WTC11 (cell line): Measurements from ENCODE around the gene ZNF326. TPM values are rescaled to one million over a fixed set of nuclear protein-coding genes. Genes with fewer than 3 reads are reported as not detected.

Experiments
- ATAC-seq: fragments of 200-7000 bp; cut with Tn5 transposase; 2 replicates; pipeline ENCODE4 v1.10.0; 2021; ENCODE audit warnings: mild to moderate bottlenecking, moderate library complexity
- CTCF ChIA-PET: fragments of 300-600 bp; sonication (Branson Sonifier 250); formaldehyde crosslinking; loops from one replicate; lab custom pipeline; 2021; ENCODE audit warnings: antibody characterized with exemption; lab: Charles Lee
- POLR2A ChIA-PET: fragments of 350-600 bp; sonication (Branson Sonifier 250); formaldehyde crosslinking; loops from one replicate; lab custom pipeline; 2021; ENCODE audit warnings: antibody characterized with exemption; lab: Charles Lee
- DNase-seq: peaks from one replicate; pipeline ENCODE4 v3.0.0; 2021; ENCODE audit warnings: low spot score
- H3K27ac Mint-ChIP-seq: 2 replicates; pipeline ENCODE4 v1.8.0; 2021; ENCODE audit warnings: mixed read lengths
- H3K27me3 Mint-ChIP-seq: 2 replicates; pipeline ENCODE4 v1.8.0; 2021; ENCODE audit warnings: low read depth, mild to moderate bottlenecking, moderate library complexity, mixed read lengths
- H3K36me3 Mint-ChIP-seq: 2 replicates; pipeline ENCODE4 v1.8.0; 2021; ENCODE audit warnings: mixed read lengths
- H3K4me1 Mint-ChIP-seq: 2 replicates; pipeline ENCODE4 v1.8.0; 2022; ENCODE audit warnings: mixed read lengths
- H3K4me3 Mint-ChIP-seq: 2 replicates; pipeline ENCODE4 v1.8.0; 2021; ENCODE audit warnings: mild to moderate bottlenecking, moderate library complexity, mixed read lengths
- H3K9me3 Mint-ChIP-seq: 2 replicates; pipeline ENCODE4 v1.8.0; 2021; ENCODE audit warnings: mixed read lengths
- AFF4 ChIP-seq: sonication (generic); formaldehyde crosslinking; IDR thresholded peaks from 2 replicates; pipeline ENCODE4 v1.8.1; 2023; ENCODE audit warnings: mild to moderate bottlenecking, missing genetic modification reagents, borderline replicate concordance
- ATF1 ChIP-seq: sonication (generic); formaldehyde crosslinking; IDR thresholded peaks from 2 replicates; pipeline ENCODE4 v1.8.1; 2023; ENCODE audit warnings: mild to moderate bottlenecking, moderate library complexity, missing genetic modification reagents
- HMGA2 ChIP-seq: fragments of 250-450 bp; sonication (Bioruptor Pico); IDR thresholded peaks from 2 replicates; pipeline ENCODE4 v1.4.0; 2021; ENCODE audit warnings: mild to moderate bottlenecking, moderate library complexity
- MXD4 ChIP-seq: fragments of 250-450 bp; sonication (Bioruptor Pico); IDR thresholded peaks from 2 replicates; pipeline ENCODE4 v1.8.0; 2021; ENCODE audit warnings: mild to moderate bottlenecking, moderate library complexity, borderline replicate concordance
- NFATC4 ChIP-seq: fragments of 250-450 bp; sonication (Bioruptor Pico); IDR thresholded peaks from 2 replicates; pipeline ENCODE4 v1.9.0; 2021; ENCODE audit warnings: mild to moderate bottlenecking
- SOX15 ChIP-seq: fragments of 250-450 bp; sonication (Bioruptor Pico); IDR thresholded peaks from 2 replicates; pipeline ENCODE4 v1.9.0; 2021; ENCODE audit warnings: mild to moderate bottlenecking
- TCF7 ChIP-seq: sonication (generic); formaldehyde crosslinking; IDR thresholded peaks from 2 replicates; pipeline ENCODE4 v1.8.0; 2022; ENCODE audit warnings: mild to moderate bottlenecking, low read depth, missing genetic modification reagents, moderate library complexity
- ZBTB21 ChIP-seq: sonication (generic); formaldehyde crosslinking; IDR thresholded peaks from 2 replicates; pipeline ENCODE4 v1.8.1; 2023; ENCODE audit warnings: mild to moderate bottlenecking, missing genetic modification reagents, borderline replicate concordance
- ZBTB43 ChIP-seq: sonication (generic); formaldehyde crosslinking; IDR thresholded peaks from 2 replicates; pipeline ENCODE4 v1.8.1; 2023; ENCODE audit warnings: mild to moderate bottlenecking, missing genetic modification reagents
- ZNF232 ChIP-seq: sonication (generic); formaldehyde crosslinking; IDR thresholded peaks from 2 replicates; pipeline ENCODE4 v1.8.0; 2022; ENCODE audit warnings: mild to moderate bottlenecking, missing genetic modification reagents
- ZSCAN18 ChIP-seq: fragments of 250-450 bp; sonication (Bioruptor Pico); IDR thresholded peaks from 2 replicates; pipeline ENCODE4 v2.1.2; 2022; ENCODE audit warnings: mild to moderate bottlenecking, moderate library complexity
- total RNA-seq: library from RNA; stranded (reverse); gene quantifications from 3 replicates; pipeline ENCODE4 v1.2.3, GENCODE V29; 2021
- TF ChIP-seq, protein P1 (sequence below): sonication (generic); formaldehyde crosslinking; IDR thresholded peaks from 2 replicates; pipeline ENCODE4 v1.8.0; 2023; ENCODE audit warnings: mild to moderate bottlenecking, missing genetic modification reagents
- TF ChIP-seq, protein P2 (sequence below): fragments of 250-450 bp; sonication (Bioruptor Pico); IDR thresholded peaks from 2 replicates; pipeline ENCODE4 v1.9.0; 2021; ENCODE audit warnings: mild to moderate bottlenecking, borderline replicate concordance

The ZNF326 gene
- total RNA-seq, 1 experiment from 2014 or later = 32.7 TPM

DNA sequence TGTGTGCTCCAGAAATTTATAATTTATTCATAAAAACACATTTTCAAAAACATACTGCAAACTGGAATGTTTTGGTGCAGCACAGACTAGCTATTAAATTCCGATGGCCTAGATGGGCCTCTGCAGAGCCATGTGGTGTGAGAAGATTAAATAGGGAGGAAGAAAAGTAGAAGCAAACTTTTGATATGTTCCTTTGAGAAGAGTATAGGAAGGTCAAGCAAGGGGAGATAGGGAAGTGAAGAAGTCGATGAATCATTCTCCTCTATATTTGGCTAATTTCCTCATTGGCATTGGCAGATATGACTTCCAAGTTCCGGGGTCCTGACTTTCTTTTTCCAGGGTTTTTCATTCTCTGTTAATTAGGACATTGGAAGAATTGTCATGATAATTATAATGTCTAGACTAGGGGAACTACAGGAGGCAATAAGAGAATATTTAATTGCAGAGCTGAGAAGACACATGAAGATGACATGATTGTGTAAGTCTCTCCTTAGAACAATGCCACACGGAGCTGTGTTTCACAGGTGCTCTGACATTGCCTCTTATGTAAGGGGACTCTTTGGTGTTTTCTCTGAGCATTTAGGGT is 19.3 kb upstream of the ZNF326 start:
- Mint-ChIP-seq H3K4me1 (peaks cover 5% of the 10 kb centered on the region), H3K4me3 (no peak overlapping the region), H3K36me3 (no peaks in the 10 kb centered on the region), H3K9me3 (no peaks in the 10 kb centered on the region), H3K27me3 (no peaks in the 10 kb centered on the region; the same call in 1 of the 2 replicates), H3K27ac (no peak overlapping the region)
- ATAC-seq (no peak), DNase-seq (no peak)
- POLR2A ChIA-PET = no interaction called here
- TF ChIP-seq ATF1 (CRISPR knock-in tag) = no peak
- TF ChIP-seq SOX15 (CRISPR knock-in tag) = no peak
- TF ChIP-seq, protein P1, sequence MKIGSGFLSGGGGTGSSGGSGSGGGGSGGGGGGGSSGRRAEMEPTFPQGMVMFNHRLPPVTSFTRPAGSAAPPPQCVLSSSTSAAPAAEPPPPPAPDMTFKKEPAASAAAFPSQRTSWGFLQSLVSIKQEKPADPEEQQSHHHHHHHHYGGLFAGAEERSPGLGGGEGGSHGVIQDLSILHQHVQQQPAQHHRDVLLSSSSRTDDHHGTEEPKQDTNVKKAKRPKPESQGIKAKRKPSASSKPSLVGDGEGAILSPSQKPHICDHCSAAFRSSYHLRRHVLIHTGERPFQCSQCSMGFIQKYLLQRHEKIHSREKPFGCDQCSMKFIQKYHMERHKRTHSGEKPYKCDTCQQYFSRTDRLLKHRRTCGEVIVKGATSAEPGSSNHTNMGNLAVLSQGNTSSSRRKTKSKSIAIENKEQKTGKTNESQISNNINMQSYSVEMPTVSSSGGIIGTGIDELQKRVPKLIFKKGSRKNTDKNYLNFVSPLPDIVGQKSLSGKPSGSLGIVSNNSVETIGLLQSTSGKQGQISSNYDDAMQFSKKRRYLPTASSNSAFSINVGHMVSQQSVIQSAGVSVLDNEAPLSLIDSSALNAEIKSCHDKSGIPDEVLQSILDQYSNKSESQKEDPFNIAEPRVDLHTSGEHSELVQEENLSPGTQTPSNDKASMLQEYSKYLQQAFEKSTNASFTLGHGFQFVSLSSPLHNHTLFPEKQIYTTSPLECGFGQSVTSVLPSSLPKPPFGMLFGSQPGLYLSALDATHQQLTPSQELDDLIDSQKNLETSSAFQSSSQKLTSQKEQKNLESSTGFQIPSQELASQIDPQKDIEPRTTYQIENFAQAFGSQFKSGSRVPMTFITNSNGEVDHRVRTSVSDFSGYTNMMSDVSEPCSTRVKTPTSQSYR = no peak
- no peak for TF ChIP-seq NFATC4 (CRISPR knock-in tag)
- no peak for TF ChIP-seq MXD4 (CRISPR knock-in tag)
- no peak for TF ChIP-seq TCF7 (CRISPR knock-in tag)
- TF ChIP-seq ZBTB43 (CRISPR knock-in tag) = no peak
- TF ChIP-seq ZSCAN18 (CRISPR knock-in tag) = no peak
- no peak for TF ChIP-seq ZBTB21
- TF ChIP-seq, protein P2, sequence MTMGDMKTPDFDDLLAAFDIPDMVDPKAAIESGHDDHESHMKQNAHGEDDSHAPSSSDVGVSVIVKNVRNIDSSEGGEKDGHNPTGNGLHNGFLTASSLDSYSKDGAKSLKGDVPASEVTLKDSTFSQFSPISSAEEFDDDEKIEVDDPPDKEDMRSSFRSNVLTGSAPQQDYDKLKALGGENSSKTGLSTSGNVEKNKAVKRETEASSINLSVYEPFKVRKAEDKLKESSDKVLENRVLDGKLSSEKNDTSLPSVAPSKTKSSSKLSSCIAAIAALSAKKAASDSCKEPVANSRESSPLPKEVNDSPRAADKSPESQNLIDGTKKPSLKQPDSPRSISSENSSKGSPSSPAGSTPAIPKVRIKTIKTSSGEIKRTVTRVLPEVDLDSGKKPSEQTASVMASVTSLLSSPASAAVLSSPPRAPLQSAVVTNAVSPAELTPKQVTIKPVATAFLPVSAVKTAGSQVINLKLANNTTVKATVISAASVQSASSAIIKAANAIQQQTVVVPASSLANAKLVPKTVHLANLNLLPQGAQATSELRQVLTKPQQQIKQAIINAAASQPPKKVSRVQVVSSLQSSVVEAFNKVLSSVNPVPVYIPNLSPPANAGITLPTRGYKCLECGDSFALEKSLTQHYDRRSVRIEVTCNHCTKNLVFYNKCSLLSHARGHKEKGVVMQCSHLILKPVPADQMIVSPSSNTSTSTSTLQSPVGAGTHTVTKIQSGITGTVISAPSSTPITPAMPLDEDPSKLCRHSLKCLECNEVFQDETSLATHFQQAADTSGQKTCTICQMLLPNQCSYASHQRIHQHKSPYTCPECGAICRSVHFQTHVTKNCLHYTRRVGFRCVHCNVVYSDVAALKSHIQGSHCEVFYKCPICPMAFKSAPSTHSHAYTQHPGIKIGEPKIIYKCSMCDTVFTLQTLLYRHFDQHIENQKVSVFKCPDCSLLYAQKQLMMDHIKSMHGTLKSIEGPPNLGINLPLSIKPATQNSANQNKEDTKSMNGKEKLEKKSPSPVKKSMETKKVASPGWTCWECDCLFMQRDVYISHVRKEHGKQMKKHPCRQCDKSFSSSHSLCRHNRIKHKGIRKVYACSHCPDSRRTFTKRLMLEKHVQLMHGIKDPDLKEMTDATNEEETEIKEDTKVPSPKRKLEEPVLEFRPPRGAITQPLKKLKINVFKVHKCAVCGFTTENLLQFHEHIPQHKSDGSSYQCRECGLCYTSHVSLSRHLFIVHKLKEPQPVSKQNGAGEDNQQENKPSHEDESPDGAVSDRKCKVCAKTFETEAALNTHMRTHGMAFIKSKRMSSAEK (CRISPR knock-in tag) = no peak
- CTCF ChIA-PET = interaction anchor here (0.5 to 1.2 kb wide), 3 partner anchors 163 to 171 kb away, joined by 3 to 4 read pairs (median 4); no protein-coding TSS in a partner anchor

GRCh38 chr1:89978755-89979154 is 16.2 kb upstream of the ZNF326 start:
- Mint-ChIP-seq H3K9me3 (peaks cover under 1% of the 10 kb centered on the region), H3K4me1 (peaks cover 12% of the 10 kb centered on the region), H3K27ac (no peak overlapping the region), H3K27me3 (no peaks in the 10 kb centered on the region; the same call in 1 of the 2 replicates), H3K36me3 (peaks cover under 1% of the 10 kb centered on the region; the same call in 1 of the 2 replicates), H3K4me3 (no peak overlapping the region)
- DNase-seq = no peak
- ChIA-PET POLR2A (interaction anchor here (0.7 kb wide), 1 partner anchor 450 kb away, joined by 8 read pairs; no protein-coding TSS in a partner anchor), CTCF (interaction anchor here (1.4 kb wide), 1 partner anchor 24 kb away, joined by 5 read pairs; no protein-coding TSS in a partner anchor)
- ATAC-seq = no peak
- TF ChIP-seq HMGA2 (CRISPR knock-in tag) = 0 out of 2 replicates have a peak, but pooled peaks have one; percentile 44
- no peak for TF ChIP-seq ZBTB21
- no peak for TF ChIP-seq ZNF232 (CRISPR knock-in tag)
- TF ChIP-seq, protein P2 (CRISPR knock-in tag) = no peak
- TF ChIP-seq AFF4 (CRISPR knock-in tag) = no peak
